HG03108 (cell line): ENCODE results near the gene OVOL3.
"Not testable (repeated sequence)": the region's sequence is repeated elsewhere in the genome, so short reads cannot be mapped to it uniquely, and the experiment has no call there.

Experiments
- ATAC-seq: cut with Tn5 transposase; IDR thresholded peaks from one replicate; pipeline ENCODE4 v1.9.1; 2021; ENCODE audit warnings: moderate library complexity; ENCODE audit not compliant: unreplicated experiment

Gene OVOL3

GRCh38 chr19:36125557-36125956 lies 14.6 kb downstream of the OVOL3 start:
- ATAC-seq = no peak

GRCh38 chr19:36128392-36128736 lies 17.4 kb downstream of the OVOL3 start:
- peak; percentile 9 for ATAC-seq

GRCh38 chr19:36131221-36131620 lies 20.3 kb downstream of the OVOL3 start:
- ATAC-seq = not testable (repeated sequence)

GRCh38 chr19:36134867-36135266 lies 23.9 kb downstream of the OVOL3 start:
- not testable (repeated sequence) for ATAC-seq

GRCh38 chr19:36136964-36137686 lies 26.2 kb downstream of the OVOL3 start:
- ATAC-seq = no peak

GRCh38 chr19:36139120-36139472 lies 28.2 kb downstream of the OVOL3 start:
- ATAC-seq = no peak

- peak; percentile 77 for ATAC-seq
Measured at GRCh38 chr19:36139473-36140303, 28.7 kb downstream of the OVOL3 start, which contains the start of gene CAPNS1. CAPNS1 (plus strand) TSS chr19:36140066; CDS start chr19:36141012, 946 bp downstream.

- ATAC-seq = no peak
Measured at GRCh38 chr19:36140304-36141038, 29.5 kb downstream of the OVOL3 start.

- ATAC-seq = peak; percentile 40
Measured at GRCh38 chr19:36141039-36141927, 30.3 kb downstream of the OVOL3 start.

GRCh38 chr19:36142046-36142445 lies 31.1 kb downstream of the OVOL3 start:
- ATAC-seq = no peak

- no peak for ATAC-seq
Measured at GRCh38 chr19:36142496-36142895, 31.6 kb downstream of the OVOL3 start.

GRCh38 chr19:36144624-36145023 lies 33.7 kb downstream of the OVOL3 start:
- no peak for ATAC-seq

GRCh38 chr19:36149673-36150406 lies 38.9 kb downstream of the OVOL3 start:
- no peak for ATAC-seq

- no peak for ATAC-seq
Measured at GRCh38 chr19:36150586-36150985, 39.6 kb downstream of the OVOL3 start.

- no peak for ATAC-seq
Measured at GRCh38 chr19:36151144-36152018, 40.4 kb downstream of the OVOL3 start.

GRCh38 chr19:36152019-36152351 lies 41.0 kb downstream of the OVOL3 start:
- ATAC-seq = no peak

GRCh38 chr19:36152352-36153091 lies 41.6 kb downstream of the OVOL3 start, which contains the start of gene COX7A1:
COX7A1 (minus strand) TSS chr19:36152447; CDS start chr19:36152407, 40 bp downstream.
- ATAC-seq = no peak

GRCh38 chr19:36153126-36153525 lies 42.2 kb downstream of the OVOL3 start:
- no peak for ATAC-seq
